Activated T-helper 9 cell treated with anti-CD3 and anti-CD28 coated beads, Interleukin-2, amount 50 U/mL, for 16 hours (primary cell): ENCODE measurements around the gene NACC1.
A peak's percentile ranks its signal among the peaks of the same experiment; 100 is the strongest.
"Not testable (repeated sequence)": the region's sequence is repeated elsewhere in the genome, so short reads cannot be mapped to it uniquely, and the experiment has no call there.

Source experiments
- DNase-seq: peaks from one replicate; pipeline ENCODE4 v3.0.0-alpha.2; 2020; ENCODE audit warnings: low read depth

NACC1 gene

DNA sequence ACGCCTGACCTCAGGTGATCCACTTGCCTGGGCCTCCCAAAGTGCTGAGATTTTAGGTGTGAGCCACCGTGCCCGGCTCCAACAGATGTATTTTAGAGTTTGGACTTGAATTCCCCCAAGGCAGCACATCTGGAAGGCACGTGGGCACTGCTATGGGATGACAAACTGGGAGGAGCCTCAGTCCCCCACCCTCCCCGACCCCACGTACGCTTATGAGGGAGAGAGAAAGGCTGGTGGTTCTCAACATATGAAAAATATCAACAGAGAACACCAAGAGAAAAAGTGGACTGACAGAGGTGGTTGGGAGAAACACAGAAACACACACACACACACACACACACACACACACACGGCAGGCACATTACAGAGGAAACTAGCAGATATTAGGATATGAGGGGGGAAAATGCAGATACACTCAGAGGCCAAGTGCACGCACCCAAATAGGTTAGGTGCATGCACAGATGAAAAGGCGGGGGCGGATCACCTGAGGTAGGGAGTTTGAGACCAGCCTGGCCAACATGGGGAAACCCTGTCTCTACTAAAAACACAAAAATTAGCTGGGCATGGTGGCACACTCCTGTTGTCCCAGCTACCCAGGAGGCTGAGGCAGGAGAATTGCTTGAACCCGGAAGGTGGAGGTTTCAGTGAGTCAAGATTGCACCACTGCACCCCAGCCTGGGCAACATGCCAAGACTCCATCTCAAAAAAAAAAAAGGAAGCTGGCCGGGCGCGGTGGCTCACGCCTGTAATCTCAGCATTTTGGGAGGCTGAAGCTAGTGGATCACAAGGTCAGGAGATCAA, 28.9 kb downstream of the NACC1 start:
- DNase-seq, result no peak

DNA sequence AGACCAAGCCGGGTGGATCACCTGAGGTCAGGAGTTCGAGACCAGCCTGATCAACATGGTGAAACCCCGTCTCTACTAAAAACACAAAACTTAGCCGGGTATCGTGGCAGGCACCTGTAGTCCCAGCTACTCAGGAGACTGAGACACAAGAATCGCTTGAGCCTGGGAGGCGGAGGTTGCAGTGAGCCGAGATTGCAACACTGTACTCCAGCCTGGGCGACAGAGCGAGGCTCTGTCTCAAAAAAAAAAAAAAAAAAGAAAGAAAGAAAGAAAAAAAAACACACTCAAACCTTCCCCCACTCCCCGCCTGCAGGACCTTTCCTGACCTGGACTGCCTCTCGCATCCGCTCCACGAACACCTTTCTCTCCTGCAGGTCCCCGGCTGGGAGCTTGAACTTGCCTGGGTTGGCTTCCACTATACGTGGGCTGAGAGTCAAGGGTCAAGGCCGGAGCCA, 31.1 kb downstream of the NACC1 start:
- DNase-seq, result not testable (repeated sequence)

DNA sequence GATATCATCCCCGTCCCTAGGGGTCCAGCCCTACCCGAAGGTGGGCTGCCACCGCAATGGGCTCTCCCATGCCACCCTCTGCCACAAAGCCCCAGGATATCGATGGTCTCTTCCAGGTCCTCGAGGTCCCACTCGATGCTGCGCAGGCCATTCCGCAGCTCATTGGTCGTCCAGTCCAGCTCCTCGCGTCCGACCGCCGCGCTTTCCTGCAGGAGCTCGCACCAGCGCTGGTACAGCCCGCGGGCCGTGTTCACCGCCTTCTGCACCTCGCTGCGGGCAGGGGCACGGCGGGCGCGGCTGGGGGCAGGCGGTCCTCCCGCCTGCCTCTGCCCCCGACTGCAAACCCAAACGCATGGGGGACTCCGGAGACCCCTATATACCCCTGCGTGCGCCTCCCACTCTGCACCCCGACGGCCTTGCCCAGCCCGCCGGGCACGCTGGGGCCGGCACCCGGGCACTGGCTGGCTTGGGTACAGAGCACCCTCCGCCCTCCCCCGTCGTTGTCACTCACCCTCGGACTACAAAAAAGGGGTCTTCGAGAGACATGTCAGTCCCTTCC, 31.6 kb downstream of the NACC1 start:
- DNase-seq, result no peak

DNA sequence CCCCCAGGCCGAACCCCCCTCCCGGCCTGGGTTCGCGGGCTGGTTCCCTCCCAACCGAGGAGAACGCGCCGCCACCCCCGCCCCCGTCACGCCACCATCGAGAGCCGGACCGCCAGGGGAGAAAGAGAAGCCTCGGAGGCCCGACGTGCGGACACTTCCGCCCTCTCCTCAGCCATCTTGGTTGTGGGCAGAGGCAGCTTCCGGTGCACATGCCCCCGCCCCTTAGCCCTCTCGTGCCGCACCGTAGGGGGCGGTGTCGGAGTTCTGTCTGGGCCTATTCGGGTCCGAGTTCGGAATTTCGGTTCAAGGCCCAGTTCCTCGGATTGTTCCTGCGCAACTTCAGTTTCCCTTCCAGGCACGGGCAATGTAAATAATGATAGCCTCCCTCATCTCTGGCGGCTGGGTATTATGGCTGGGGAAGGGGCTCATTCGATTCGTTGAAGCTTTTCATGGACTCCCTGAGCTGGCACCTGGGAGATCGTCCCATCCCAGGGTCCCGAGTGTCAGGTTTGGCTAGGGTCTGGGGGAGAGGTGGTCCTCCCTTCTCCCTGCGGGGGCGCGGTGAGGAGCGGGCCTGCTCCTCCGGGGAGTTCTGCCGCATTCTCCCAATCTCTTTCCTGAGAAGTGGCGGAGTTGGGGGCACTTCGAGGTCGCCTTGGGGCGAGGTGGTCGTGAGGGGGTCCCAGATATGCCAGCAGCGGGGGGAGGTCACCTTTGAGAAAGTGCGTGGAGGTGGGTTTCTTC, 32.3 kb downstream of the NACC1 start, which contains the start of the genes IER2 and STX10:
IER2 (plus strand) TSS at position 225 of the 744 bp plus-strand sequence. CDS start 2,776 bp downstream, outside the sequence.
STX10 (minus strand) TSS at position 189 of the 744 bp plus-strand sequence. CDS start 202 bp downstream, outside the sequence.
- DNase-seq, result peak; percentile 90

DNA sequence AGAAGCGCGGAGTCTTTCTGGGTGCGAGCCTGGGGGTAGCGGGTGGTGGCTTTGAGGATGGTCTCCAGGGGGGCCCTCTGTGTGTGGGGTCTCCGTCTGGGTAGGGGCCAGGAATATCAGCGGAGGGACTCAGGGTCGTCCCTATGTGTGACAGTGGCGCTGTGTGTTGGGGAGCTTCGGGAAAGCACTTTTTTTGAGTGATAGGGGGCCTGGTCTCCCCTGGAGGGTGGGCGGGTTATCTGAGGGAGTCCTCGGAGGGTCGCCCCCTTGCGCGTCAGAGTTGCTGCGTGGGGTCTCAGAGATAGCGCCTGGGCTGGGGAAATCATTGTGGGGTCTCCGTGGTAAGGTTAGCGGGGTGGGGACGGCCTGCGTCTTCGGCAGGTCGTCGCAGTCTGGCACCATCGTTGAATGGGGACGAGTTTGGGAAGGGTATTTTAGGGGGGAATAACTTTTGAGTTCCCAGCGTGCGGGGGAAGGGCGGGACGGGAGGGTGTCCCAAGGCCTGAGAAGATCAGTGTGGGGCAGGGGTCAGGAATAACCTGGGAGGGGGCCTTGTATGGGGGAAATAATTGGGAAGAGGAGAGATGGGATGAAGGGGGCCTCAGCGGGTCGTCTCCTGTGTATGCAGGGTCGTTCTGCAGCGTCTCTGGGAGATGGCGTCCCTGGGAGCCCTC, 33.0 kb downstream of the NACC1 start:
- no peak for DNase-seq

DNA sequence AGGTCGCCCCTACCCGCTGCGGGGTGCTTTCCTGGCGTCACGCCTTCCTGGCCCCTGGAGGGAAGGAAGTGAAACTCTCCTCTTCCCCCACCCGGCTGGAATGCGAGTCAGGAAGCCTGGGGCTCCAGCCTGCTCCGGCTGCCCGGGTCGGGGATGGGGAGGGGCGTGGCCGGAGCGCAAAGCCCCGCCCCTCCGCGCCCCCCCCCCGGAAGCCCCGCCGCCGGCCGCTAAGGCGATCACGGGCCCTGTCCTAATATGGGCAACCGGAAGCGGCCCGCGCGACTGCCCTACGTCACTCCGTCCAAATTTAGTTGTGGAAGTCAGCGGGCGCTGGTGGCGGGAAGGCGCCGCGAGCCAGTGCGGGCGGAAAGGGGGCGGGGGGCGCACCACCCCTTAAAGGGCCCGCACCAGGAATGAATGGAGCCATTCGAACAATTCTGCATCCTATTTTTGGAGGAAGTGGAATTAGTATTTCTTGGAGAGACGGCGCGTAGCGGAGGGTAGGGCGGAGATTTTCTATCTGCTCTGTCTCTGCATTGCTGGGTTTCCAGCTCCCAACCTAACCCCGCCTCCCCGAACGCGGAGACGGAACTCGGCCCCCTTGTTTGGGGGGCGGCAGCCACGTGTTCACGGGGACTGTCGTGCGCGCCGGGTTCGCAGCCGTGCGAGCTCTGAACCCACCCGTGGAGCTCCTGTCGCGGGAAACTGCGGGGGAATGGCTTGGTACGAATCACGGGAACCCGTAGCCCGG, 33.7 kb downstream of the NACC1 start:
- DNase-seq, result peak; percentile 93

DNA sequence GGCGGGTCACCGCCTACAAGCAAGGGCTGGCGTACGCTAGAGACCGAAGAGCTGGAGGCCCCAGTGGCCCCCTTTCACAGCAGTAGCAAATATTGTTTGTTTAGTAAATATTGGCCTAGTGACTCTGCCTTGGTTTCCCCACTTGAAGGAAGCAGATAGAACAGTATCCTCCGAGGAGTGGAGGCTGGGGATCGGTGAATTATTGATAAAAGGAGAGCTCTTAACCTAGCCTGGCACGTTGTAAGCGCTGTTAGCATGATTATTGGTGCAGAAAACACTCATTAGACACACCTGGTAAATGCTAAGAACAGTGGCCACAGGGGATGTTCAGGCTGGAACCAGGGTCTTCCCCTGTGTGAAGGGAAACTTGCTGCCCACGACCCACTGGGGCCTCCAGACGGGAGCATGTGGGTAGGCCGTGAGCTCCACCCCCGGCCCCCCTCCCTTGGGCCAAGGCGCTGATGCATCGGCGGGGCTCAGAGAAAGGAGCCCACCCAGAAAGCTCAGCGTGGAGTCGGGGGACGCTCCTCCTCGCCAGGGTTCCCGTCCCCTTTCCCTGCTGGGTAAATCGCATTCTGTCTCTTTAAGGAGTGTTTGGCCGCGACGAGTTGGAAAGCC, 34.4 kb downstream of the NACC1 start:
- no peak for DNase-seq

DNA sequence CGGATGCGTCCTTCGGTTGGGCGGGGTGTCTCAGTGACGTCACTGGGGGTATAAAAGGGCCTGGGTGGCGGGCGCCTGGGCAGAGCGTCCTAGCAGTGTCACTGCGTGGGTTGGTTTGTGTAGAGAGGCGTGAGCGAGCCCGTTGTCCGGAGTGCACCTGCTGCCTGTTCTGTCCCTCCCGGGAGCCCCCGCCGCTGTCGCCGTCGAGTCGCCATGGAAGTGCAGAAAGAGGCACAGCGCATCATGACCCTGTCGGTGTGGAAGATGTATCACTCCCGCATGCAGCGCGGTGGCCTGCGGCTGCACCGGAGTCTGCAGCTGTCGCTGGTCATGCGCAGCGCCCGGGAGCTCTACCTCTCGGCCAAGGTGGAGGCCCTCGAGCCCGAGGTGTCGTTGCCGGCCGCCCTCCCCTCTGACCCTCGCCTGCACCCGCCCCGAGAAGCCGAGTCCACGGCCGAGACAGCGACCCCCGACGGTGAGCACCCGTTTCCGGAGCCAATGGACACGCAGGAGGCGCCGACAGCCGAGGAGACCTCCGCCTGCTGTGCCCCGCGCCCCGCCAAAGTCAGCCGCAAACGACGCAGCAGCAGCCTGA, 35.0 kb downstream of the NACC1 start:
- DNase-seq, result peak; percentile 91

DNA sequence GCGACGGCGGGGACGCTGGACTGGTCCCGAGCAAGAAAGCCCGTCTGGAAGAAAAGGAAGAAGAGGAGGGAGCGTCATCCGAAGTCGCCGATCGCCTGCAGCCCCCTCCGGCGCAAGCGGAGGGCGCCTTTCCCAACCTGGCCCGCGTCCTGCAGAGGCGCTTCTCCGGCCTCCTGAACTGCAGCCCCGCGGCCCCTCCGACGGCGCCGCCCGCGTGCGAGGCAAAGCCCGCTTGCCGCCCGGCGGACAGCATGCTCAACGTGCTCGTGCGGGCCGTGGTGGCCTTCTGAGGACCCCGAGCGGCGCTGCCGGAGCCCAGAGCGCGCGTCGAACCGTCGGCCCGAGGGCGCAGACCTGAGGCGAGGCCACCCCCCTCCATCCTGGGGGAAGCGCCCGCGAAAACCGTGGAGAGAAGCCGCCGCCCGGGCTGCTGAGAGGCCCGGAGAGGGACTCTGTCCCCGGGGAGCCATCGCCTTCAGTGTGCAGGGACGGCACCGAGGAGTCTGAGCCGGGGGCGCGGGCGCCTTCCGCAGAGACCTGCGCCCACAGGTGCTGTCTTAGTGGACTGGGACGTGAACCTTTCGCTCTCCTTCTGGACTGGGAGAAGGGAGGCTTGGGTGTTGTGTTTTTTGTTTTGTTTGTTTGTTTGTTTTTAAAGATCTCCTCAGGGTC, 35.6 kb downstream of the NACC1 start:
- DNase-seq, result no peak

DNA sequence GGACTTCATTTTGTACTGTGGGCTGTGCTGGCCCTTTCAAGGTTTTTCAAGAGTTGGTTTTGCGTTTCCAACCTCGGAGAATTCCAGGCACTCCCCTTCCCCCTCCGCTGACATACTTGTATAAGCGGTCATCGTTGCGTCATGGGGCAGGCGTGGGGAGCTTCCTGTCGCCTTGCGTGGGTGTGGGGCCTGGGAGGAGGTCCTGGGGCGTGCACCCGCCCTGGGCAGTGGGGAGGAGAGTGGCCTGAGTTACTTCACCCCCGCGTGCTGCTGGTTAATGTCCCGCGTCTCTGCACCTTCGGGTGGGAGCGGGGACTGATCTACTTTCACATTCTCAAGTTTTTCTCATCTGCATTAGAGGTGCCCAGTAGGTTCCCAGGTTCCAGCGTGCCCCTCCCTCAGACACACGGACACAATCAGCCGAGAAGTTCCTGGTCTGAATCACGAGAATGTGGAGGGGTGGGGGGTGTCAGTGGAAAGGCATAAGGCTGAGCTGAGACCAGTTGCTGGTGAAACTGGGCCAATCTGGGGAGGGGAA, 36.2 kb downstream of the NACC1 start:
- no peak for DNase-seq

DNA sequence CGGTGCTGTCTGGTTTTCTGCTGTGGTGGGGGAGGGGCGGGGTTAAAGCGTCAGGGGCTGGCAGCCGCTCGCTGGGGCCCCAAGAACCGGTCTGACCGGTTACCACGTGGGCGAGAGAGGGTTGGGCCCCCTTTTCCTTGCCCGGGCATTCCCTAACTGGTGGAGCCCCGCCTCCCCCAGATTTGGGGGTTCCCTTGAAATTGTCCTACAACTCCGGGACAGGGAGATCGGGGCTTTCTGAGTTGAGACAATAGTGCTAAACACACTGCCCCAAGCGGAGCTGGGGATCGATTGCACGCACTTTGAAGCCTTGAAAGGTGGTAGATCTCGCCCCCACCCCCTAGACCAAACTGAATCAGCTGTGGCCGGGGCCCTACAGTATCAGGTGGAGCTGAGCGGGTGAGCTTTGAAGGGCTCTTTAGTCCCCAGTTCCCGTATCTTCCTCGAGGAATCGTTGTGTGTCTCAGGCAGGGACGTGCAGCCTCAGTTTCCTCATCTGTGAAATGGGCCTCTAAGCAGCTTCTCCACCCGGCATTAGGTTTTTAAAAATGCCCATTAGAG, 36.9 kb downstream of the NACC1 start:
- peak; percentile 68 for DNase-seq

DNA sequence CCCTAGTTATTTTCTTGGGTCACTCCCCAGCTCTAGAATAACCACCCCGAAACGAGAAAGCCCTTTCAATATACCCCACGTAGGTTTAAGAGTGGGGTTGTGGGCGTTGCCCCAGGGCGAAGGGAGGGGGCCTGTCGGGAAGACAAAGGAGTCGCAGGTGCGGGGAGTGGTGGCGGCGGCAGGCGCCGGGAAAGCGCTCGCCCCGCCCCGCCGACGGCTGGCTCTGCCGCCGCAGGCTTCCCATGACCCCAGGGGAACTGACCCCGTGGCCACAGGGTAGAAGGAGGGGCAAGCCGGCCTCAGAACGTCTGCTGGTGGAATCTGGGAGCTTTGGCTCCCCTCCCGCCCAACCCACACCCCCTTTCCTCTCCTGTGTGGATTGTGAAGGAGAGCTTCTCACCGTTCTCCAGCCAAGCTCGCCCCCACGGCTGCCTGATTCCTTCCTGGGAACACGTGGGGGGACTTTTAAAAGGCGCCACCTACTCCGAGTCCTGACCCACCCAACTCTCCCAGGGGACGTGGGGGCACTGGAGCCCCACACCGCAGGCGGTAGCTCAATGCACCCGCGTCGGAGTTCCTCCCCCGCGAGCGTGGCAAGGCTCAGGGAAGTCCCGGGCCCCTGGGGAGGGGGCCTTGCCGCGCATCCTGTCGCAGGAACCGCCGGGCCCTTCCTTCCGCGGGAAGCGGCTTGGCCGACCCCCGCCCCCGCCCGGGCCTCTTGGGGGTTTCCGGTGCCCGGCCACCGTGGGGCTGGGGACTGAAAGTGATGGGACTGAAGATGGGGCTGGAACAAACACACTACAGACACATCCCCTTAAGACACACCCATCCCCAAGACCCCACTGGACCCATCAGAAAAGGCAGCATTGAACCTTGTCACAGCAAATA, 37.7 kb downstream of the NACC1 start:
- DNase-seq, result peak; percentile 64

DNA sequence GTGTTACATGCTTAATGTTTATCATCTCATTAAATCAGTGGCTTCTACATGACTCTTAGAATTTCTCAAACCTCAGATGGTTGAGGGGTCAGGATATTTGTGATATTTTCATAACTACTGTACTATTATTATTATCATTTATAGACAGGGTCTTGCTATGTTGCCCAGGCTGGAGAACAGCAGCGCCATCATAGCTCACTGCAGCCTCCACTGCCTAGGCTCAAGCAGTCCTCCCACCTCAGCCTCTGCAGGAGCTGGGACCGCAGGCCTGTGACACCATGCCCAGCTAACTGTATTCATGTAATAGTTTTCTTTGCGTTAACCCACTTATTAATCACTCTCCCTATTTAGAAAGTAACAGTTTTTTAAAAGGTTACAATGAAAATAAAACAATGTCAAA, 41.6 kb downstream of the NACC1 start:
- no peak for DNase-seq

DNA sequence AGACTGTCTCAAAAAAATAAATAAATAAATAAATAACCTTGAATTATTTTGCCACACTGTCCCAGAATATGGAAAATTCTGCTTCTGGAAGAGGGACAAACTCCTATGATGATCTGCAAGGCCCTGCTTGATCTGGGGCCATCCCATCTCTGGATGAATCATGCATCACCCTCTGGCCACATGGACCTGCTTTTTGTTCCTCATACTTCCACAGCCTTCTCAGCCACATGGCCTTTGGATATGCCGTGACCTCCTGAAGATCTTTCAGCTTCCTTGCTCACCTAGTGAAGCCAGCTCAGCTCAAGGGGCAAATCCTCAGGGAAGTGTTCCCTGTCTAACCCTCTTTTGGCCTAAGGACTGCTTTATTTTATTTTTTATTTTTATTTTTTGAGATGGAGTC, 42.5 kb downstream of the NACC1 start:
- DNase-seq, result no peak

DNA sequence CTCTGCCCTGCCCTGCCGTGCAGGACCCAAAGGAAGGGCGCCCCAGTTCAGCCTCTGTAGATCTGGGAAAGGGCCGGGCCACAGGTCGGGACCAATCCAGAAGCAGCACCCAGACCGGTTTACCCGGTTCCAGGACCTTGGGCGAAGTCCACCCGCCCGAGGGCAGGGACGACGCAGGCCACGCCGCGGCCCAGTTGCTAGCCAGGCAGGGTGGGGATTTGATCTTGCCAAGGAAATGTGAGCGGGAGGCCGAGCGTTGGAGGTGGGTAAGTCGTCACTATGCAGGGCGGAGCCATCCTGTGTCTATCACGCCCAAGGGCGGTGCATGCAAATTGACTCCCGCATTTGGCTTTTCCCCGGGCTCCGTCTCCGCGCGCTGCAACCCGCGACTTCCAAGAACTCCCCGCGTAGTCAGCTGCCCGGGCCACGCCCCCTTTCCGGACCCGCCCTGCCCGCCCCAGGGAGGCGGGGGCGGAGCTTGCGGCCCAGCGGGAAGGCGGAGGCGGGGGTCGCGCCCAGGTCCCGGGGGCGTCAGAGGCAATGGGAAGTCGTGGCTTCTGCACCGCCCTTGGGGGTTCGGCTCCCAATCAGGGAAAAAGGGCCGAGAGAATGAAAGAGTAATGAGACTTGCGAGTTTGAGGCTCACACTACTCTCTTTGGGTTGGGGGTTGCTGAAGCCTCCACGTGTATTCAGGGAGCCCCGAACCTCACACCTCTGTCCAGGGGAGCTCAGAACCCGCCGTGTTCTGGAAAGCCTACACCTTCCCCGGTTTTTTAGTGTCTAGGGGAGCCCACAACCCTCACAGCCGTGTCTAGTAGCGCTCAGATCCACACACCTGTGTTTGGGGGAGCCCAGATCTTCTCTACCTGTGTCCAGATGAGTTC, 44.9 kb downstream of the NACC1 start:
- DNase-seq, result peak; percentile 78

DNA sequence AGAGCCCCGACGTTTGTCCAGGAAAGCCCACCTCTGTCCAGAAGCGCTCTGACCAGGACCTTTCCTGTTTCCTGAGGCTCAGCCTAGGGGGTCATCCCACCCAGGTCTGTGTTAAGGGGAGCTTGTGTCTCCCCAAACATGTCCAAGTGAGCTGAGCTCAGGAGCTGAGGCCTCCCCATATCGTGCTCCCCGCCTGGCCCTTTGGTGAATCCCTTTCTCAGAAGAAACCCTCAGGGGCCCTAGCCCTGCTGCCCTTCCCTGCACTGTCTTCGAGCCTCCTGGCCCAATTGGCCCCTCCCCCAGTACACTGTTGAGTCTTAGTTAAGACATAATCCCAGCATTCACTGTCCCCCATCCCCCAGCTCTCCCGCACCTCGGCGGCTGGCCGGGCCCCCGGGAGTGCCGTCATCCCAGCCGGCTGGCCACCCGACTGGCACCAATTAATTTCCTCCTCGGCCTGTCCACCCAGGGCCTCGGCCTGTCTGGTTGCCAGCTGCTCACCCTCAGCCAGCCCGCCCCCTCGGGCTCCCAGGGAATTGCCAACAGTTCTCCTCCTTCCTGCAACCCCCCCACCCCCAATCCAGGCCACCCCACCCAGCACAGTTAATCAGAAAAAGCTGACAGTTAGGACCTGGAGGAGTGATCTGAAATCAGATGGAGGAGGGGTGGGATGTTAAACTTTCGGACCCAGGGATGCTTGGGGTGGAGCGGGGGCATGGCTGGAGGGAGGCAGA, 45.7 kb downstream of the NACC1 start:
- DNase-seq, result no peak
